WTC11 (cell line): ENCODE measurements around the gene SLC22A31. TPM values are rescaled to one million over a fixed set of nuclear protein-coding genes. Genes with fewer than 3 reads are reported as not detected.

Experiments used
- ATAC-seq: fragments of 200-7000 bp; cut with Tn5 transposase; 2 replicates; pipeline ENCODE4 v1.10.0; 2021; ENCODE audit warnings: mild to moderate bottlenecking, moderate library complexity
- CTCF ChIA-PET: fragments of 300-600 bp; sonication (Branson Sonifier 250); formaldehyde crosslinking; loops from one replicate; lab custom pipeline; 2021; ENCODE audit warnings: antibody characterized with exemption; lab: Charles Lee
- POLR2A ChIA-PET: fragments of 350-600 bp; sonication (Branson Sonifier 250); formaldehyde crosslinking; loops from one replicate; lab custom pipeline; 2021; ENCODE audit warnings: antibody characterized with exemption; lab: Charles Lee
- DNase-seq: peaks from one replicate; pipeline ENCODE4 v3.0.0; 2021; ENCODE audit warnings: low spot score
- H3K27ac Mint-ChIP-seq: 2 replicates; pipeline ENCODE4 v1.8.0; 2021; ENCODE audit warnings: mixed read lengths
- H3K27me3 Mint-ChIP-seq: 2 replicates; pipeline ENCODE4 v1.8.0; 2021; ENCODE audit warnings: low read depth, mild to moderate bottlenecking, moderate library complexity, mixed read lengths
- H3K36me3 Mint-ChIP-seq: 2 replicates; pipeline ENCODE4 v1.8.0; 2021; ENCODE audit warnings: mixed read lengths
- H3K4me1 Mint-ChIP-seq: 2 replicates; pipeline ENCODE4 v1.8.0; 2022; ENCODE audit warnings: mixed read lengths
- H3K4me3 Mint-ChIP-seq: 2 replicates; pipeline ENCODE4 v1.8.0; 2021; ENCODE audit warnings: mild to moderate bottlenecking, moderate library complexity, mixed read lengths
- H3K9me3 Mint-ChIP-seq: 2 replicates; pipeline ENCODE4 v1.8.0; 2021; ENCODE audit warnings: mixed read lengths
- FOXJ3 ChIP-seq: sonication (generic); formaldehyde crosslinking; IDR thresholded peaks from 2 replicates; pipeline ENCODE4 v1.9.0; 2021; ENCODE audit warnings: missing genetic modification reagents, mild to moderate bottlenecking, borderline replicate concordance
- GABPB1 ChIP-seq: sonication (generic); formaldehyde crosslinking; IDR thresholded peaks from 2 replicates; pipeline ENCODE4 v1.8.1; 2023; ENCODE audit warnings: mild to moderate bottlenecking, missing genetic modification reagents
- GRHL2 ChIP-seq: fragments of 250-450 bp; sonication (Bioruptor Pico); IDR thresholded peaks from 2 replicates; pipeline ENCODE4 v1.8.0; 2022; ENCODE audit warnings: mild to moderate bottlenecking, moderate library complexity; ENCODE audit not compliant: insufficient replicate concordance, severe bottlenecking
- GTF2I ChIP-seq: fragments of 250-450 bp; sonication (Bioruptor Pico); conservative IDR thresholded peaks from 2 replicates; pipeline ENCODE4 v1.4.0; 2021; ENCODE audit warnings: mild to moderate bottlenecking
- HMGA2 ChIP-seq: fragments of 250-450 bp; sonication (Bioruptor Pico); IDR thresholded peaks from 2 replicates; pipeline ENCODE4 v1.4.0; 2021; ENCODE audit warnings: mild to moderate bottlenecking, moderate library complexity
- JUN ChIP-seq: sonication (generic); formaldehyde crosslinking; IDR thresholded peaks from 2 replicates; pipeline ENCODE4 v1.8.0; 2023; ENCODE audit warnings: mild to moderate bottlenecking, missing genetic modification reagents
- NFYB ChIP-seq: sonication (generic); formaldehyde crosslinking; conservative IDR thresholded peaks from 2 replicates; pipeline ENCODE4 v1.8.0; 2022; ENCODE audit warnings: low read depth, missing genetic modification reagents
- NR3C1 ChIP-seq: sonication (generic); formaldehyde crosslinking; conservative IDR thresholded peaks from 2 replicates; pipeline ENCODE4 v1.8.1; 2023; ENCODE audit warnings: low read depth, mild to moderate bottlenecking, missing genetic modification reagents
- RELA ChIP-seq: sonication (generic); formaldehyde crosslinking; IDR thresholded peaks from 2 replicates; pipeline ENCODE4 v1.8.1; 2022; ENCODE audit warnings: missing genetic modification reagents, mild to moderate bottlenecking, borderline replicate concordance
- SMAD4 ChIP-seq: sonication (generic); formaldehyde crosslinking; IDR thresholded peaks from 2 replicates; pipeline ENCODE4 v1.8.0; 2022; ENCODE audit warnings: mild to moderate bottlenecking, missing genetic modification reagents
- SP1 ChIP-seq: sonication (generic); formaldehyde crosslinking; conservative IDR thresholded peaks from 2 replicates; pipeline ENCODE4 v1.8.1; 2022; ENCODE audit warnings: missing genetic modification reagents
- TEAD4 ChIP-seq: sonication (generic); formaldehyde crosslinking; IDR thresholded peaks from 2 replicates; pipeline ENCODE4 v1.8.0; 2022; ENCODE audit warnings: mild to moderate bottlenecking, missing genetic modification reagents
- ZBTB21 ChIP-seq: sonication (generic); formaldehyde crosslinking; IDR thresholded peaks from 2 replicates; pipeline ENCODE4 v1.8.1; 2023; ENCODE audit warnings: mild to moderate bottlenecking, missing genetic modification reagents, borderline replicate concordance
- ZBTB43 ChIP-seq: sonication (generic); formaldehyde crosslinking; IDR thresholded peaks from 2 replicates; pipeline ENCODE4 v1.8.1; 2023; ENCODE audit warnings: mild to moderate bottlenecking, missing genetic modification reagents
- ZNF121 ChIP-seq: sonication (generic); formaldehyde crosslinking; IDR thresholded peaks from 2 replicates; pipeline ENCODE4 v1.8.0; 2023; ENCODE audit warnings: missing genetic modification reagents
- ZSCAN18 ChIP-seq: fragments of 250-450 bp; sonication (Bioruptor Pico); IDR thresholded peaks from 2 replicates; pipeline ENCODE4 v2.1.2; 2022; ENCODE audit warnings: mild to moderate bottlenecking, moderate library complexity
- total RNA-seq: library from RNA; stranded (reverse); gene quantifications from 3 replicates; pipeline ENCODE4 v1.2.3, GENCODE V29; 2021
- TF ChIP-seq, protein P1 (sequence below): sonication (generic); formaldehyde crosslinking; IDR thresholded peaks from 2 replicates; pipeline ENCODE4 v1.8.0; 2022; ENCODE audit warnings: mild to moderate bottlenecking, missing genetic modification reagents
- TF ChIP-seq, protein P2 (sequence below): sonication (generic); formaldehyde crosslinking; IDR thresholded peaks from 2 replicates; pipeline ENCODE4 v1.8.0; 2022; ENCODE audit warnings: mild to moderate bottlenecking, missing genetic modification reagents
- TF ChIP-seq, protein P3 (sequence below): sonication (generic); formaldehyde crosslinking; IDR thresholded peaks from 2 replicates; pipeline ENCODE4 v1.8.0; 2022; ENCODE audit warnings: missing genetic modification reagents

SLC22A31 gene
- total RNA-seq, 1 experiment from 2014 or later: 12.1 TPM

- POLR2A ChIA-PET: no interaction called here
These were observed 37.4 kb upstream of the SLC22A31 start for GRCh38 chr16:89237733-89238132.

GRCh38 chr16:89233678-89234490 is 33.5 kb upstream of the SLC22A31 start:
- Mint-ChIP-seq H3K27ac (no peak overlapping the region), H3K9me3 (peaks cover 38% of the 10 kb centered on the region), H3K4me1 (no peaks in the 10 kb centered on the region), H3K4me3 (no peak overlapping the region)
- no peak for DNase-seq
- TF ChIP-seq HMGA2 (CRISPR knock-in tag) (no peak), GABPB1 (no peak), RELA (no peak), ZBTB21 (no peak), GRHL2 (CRISPR knock-in tag) (no peak), JUN (no peak), ZSCAN18 (CRISPR knock-in tag) (no peak), GTF2I (CRISPR knock-in tag) (no peak), NFYB (CRISPR knock-in tag) (no peak)
- TF ChIP-seq, protein P1, sequence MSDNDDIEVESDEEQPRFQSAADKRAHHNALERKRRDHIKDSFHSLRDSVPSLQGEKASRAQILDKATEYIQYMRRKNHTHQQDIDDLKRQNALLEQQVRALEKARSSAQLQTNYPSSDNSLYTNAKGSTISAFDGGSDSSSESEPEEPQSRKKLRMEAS (CRISPR knock-in tag): no peak
- TF ChIP-seq, all 79 proteins: peak for 0
- no peak for ATAC-seq
- Mint-ChIP-seq H3K36me3 (peaks cover 53% of the 10 kb centered on the region), H3K27me3 (no peaks in the 10 kb centered on the region)
- CTCF ChIA-PET: interaction anchor here (0.6 kb wide), 1 partner anchor 66 kb away, joined by 3 read pairs; no protein-coding TSS in a partner anchor
- POLR2A ChIA-PET: no interaction called here

More at GRCh38 chr16:89237733-89238132, 37.4 kb upstream of the SLC22A31 start:
- TF ChIP-seq ZBTB43 (CRISPR knock-in tag) (no peak), GTF2I (CRISPR knock-in tag) (no peak), ZSCAN18 (CRISPR knock-in tag) (no peak), SP1 (CRISPR knock-in tag) (no peak), SMAD4 (CRISPR knock-in tag) (no peak), TEAD4 (CRISPR knock-in tag) (no peak), ZNF121 (no peak), NR3C1 (CRISPR knock-in tag) (no peak), FOXJ3 (no peak)
- TF ChIP-seq, protein P2, sequence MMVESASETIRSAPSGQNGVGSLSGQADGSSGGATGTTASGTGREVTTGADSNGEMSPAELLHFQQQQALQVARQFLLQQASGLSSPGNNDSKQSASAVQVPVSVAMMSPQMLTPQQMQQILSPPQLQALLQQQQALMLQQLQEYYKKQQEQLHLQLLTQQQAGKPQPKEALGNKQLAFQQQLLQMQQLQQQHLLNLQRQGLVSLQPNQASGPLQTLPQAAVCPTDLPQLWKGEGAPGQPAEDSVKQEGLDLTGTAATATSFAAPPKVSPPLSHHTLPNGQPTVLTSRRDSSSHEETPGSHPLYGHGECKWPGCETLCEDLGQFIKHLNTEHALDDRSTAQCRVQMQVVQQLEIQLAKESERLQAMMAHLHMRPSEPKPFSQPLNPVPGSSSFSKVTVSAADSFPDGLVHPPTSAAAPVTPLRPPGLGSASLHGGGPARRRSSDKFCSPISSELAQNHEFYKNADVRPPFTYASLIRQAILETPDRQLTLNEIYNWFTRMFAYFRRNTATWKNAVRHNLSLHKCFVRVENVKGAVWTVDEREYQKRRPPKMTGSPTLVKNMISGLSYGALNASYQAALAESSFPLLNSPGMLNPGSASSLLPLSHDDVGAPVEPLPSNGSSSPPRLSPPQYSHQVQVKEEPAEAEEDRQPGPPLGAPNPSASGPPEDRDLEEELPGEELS (CRISPR knock-in tag): no peak
- TF ChIP-seq, protein P3, sequence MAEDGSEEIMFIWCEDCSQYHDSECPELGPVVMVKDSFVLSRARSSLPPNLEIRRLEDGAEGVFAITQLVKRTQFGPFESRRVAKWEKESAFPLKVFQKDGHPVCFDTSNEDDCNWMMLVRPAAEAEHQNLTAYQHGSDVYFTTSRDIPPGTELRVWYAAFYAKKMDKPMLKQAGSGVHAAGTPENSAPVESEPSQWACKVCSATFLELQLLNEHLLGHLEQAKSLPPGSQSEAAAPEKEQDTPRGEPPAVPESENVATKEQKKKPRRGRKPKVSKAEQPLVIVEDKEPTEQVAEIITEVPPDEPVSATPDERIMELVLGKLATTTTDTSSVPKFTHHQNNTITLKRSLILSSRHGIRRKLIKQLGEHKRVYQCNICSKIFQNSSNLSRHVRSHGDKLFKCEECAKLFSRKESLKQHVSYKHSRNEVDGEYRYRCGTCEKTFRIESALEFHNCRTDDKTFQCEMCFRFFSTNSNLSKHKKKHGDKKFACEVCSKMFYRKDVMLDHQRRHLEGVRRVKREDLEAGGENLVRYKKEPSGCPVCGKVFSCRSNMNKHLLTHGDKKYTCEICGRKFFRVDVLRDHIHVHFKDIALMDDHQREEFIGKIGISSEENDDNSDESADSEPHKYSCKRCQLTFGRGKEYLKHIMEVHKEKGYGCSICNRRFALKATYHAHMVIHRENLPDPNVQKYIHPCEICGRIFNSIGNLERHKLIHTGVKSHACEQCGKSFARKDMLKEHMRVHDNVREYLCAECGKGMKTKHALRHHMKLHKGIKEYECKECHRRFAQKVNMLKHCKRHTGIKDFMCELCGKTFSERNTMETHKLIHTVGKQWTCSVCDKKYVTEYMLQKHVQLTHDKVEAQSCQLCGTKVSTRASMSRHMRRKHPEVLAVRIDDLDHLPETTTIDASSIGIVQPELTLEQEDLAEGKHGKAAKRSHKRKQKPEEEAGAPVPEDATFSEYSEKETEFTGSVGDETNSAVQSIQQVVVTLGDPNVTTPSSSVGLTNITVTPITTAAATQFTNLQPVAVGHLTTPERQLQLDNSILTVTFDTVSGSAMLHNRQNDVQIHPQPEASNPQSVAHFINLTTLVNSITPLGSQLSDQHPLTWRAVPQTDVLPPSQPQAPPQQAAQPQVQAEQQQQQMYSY (CRISPR knock-in tag): no peak
- CTCF ChIA-PET: no interaction called here
- DNase-seq (no peak), ATAC-seq (no peak)
- Mint-ChIP-seq H3K4me1 (peaks cover 2% of the 10 kb centered on the region; the same call in 1 of the 2 replicates), H3K27ac (no peak overlapping the region), H3K4me3 (no peak overlapping the region), H3K27me3 (no peaks in the 10 kb centered on the region), H3K36me3 (peaks cover 30% of the 10 kb centered on the region), H3K9me3 (peaks cover 25% of the 10 kb centered on the region)
